Measurements from ENCODE around the gene CARNS1. TPM values are rescaled to one million over a fixed set of nuclear protein-coding genes. Genes with fewer than 3 reads are reported as not detected.

The CARNS1 gene
- total RNA-seq (1 to 10 TPM; 1.9 to 4.4 (median 2.1) TPM), polyA plus RNA-seq (1 to 10 TPM; 1.0 to 2.0 (median 1.8) TPM)
- long read RNA-seq, donor 1, result 0 reads
- long read RNA-seq, donor 2, result 0 reads

GRCh38 chr11:67415501-67416304 is at the start of gene CARNS1:
Gene CARNS1, plus strand, starts transcription at chr11:67415678. Its CDS starts 522 bp downstream, at chr11:67416200.
- DNase-seq, result peak; percentile 85
- Histone ChIP-seq H3K27ac (peak within 1 kb of the TSS; percentile 41 to 96 (median 86)), H3K9me3 (no peaks in the 10 kb centered on the region), H3K27me3 (replicated peaks in 1 of 7) (peaks cover 0 to 44% (median 11%) of the 10 kb centered on the region in 7 donors), H3K4me1 (peaks cover 48 to 98% (median 88%) of the 10 kb centered on the region in 6 donors), H3K36me3 (no peaks in the 10 kb centered on the region), H3K4me3 (peak within 1 kb of the TSS in 6 of 8 donors; percentile 14 to 61 (median 27))
- intact Hi-C loops (cut with DNase I; ENCODE audit: low total_unique reads), result no loop called here
- WGBS, 5 donors, result 7 to 16% (median 10%) methylated on average over 16 to 67 of the region's 67 CpGs
- TF ChIP-seq CTCF (IDR thresholded peaks at IDR 0.05 in 8 of 11, conservative IDR thresholded peaks at IDR 0.05 in 3 of 11), result no peak
- no peak for TF ChIP-seq POLR2AphosphoS5 (IDR thresholded peaks at IDR 0.05)
- TF ChIP-seq POLR2A (IDR thresholded peaks at IDR 0.05), result no peak

- 64 to 81% (median 77%) methylated on average over 14 of the region's 14 CpGs for WGBS, 5 donors
- TF ChIP-seq CTCF (IDR thresholded peaks at IDR 0.05 in 8 of 11, conservative IDR thresholded peaks at IDR 0.05 in 3 of 11) (no peak), POLR2AphosphoS5 (IDR thresholded peaks at IDR 0.05) (no peak), POLR2A (IDR thresholded peaks at IDR 0.05) (no peak)
- H3K27me3 ChIP-seq (replicated peaks in 1 of 7), result no peaks in the 10 kb centered on the region
- no peaks in the 10 kb centered on the region for H3K9me3 ChIP-seq
- DNase-seq, result no peak
- H3K4me3 ChIP-seq, result no peak overlapping the region
- H3K27ac ChIP-seq, result peak overlapping the region in 5 of 8 donors; percentile 41 to 80 (median 54)
- H3K36me3 ChIP-seq, result peaks cover 0 to 26% (median 0%) of the 10 kb centered on the region in 6 donors
- intact Hi-C loops (cut with DNase I; ENCODE audit: low total_unique reads), result no loop called here
- H3K4me1 ChIP-seq, result peaks cover 44 to 85% (median 71%) of the 10 kb centered on the region in 6 donors
Measured at GRCh38 chr11:67365736-67366444, 49.6 kb upstream of the CARNS1 start.

- no peaks in the 10 kb centered on the region for H3K27me3 ChIP-seq (replicated peaks in 1 of 7)
- no peak for TF ChIP-seq CTCF (IDR thresholded peaks at IDR 0.05 in 8 of 11, conservative IDR thresholded peaks at IDR 0.05 in 3 of 11)
- no peak for TF ChIP-seq POLR2AphosphoS5 (IDR thresholded peaks at IDR 0.05)
- no peak for TF ChIP-seq POLR2A (IDR thresholded peaks at IDR 0.05)
- DNase-seq, result no peak
- H3K27ac ChIP-seq, result peak overlapping the region in 5 of 8 donors; percentile 41 to 80 (median 54)
- intact Hi-C loops (cut with DNase I; ENCODE audit: low total_unique reads), result no loop called here
- H3K4me1 ChIP-seq, result peaks cover 50 to 92% (median 78%) of the 10 kb centered on the region in 6 donors
- no peak overlapping the region for H3K4me3 ChIP-seq
- H3K36me3 ChIP-seq, result peaks cover 0 to 26% (median 0%) of the 10 kb centered on the region in 6 donors
- H3K9me3 ChIP-seq, result no peaks in the 10 kb centered on the region
- 60 to 81% (median 63%) methylated on average over 8 of the region's 8 CpGs for WGBS, 5 donors
Measured at GRCh38 chr11:67366546-67366945, 48.9 kb upstream of the CARNS1 start.

Measured in spleen (tissue), 13 donors.